Natural killer cell treated with Interleukin-12 subunit alpha and Interleukin-12 subunit beta and Interleukin-15 and Interleukin-18, amount 100 ng/mL, for 72 hours (primary cell): ENCODE data around the gene ACOT9. TPM values are rescaled to one million over a fixed set of nuclear protein-coding genes. Genes with fewer than 3 reads are reported as not detected.

Source experiments
- ATAC-seq, 2 donors: fragments of 150-1000 bp; cut with Tn5 transposase in 1 of 2; sonication (Bioruptor Pico), chemical (Tn5 transposase) in 1 of 2; 2 replicates each; pipeline ENCODE4 v1.10.0; 2021
- DNase-seq: peaks from one replicate; pipeline ENCODE4 v3.0.0; 2022; ENCODE audit warnings: low spot score
- H3K27ac Mint-ChIP-seq, 2 donors: 1 replicate in 1 of 2; 2 replicates in 1 of 2; pipeline ENCODE4 v1.8.0; 2022; ENCODE audit warnings: mixed read lengths in 2 of 2, mild to moderate bottlenecking in 1 of 2, moderate library complexity in 1 of 2
- H3K27me3 Mint-ChIP-seq, 2 donors: 1 replicate in 1 of 2; 2 replicates in 1 of 2; pipeline ENCODE4 v1.8.0; 2022; ENCODE audit warnings: mixed read lengths in 2 of 2
- H3K36me3 Mint-ChIP-seq: one replicate; pipeline ENCODE4 v1.8.0; 2022; ENCODE audit warnings: mixed read lengths
- H3K4me1 Mint-ChIP-seq, 2 donors: 1 replicate in 1 of 2; 2 replicates in 1 of 2; pipeline ENCODE4 v1.8.0; 2022; ENCODE audit warnings: low read depth in 2 of 2, mixed read lengths in 2 of 2, mild to moderate bottlenecking in 1 of 2
- H3K4me3 Mint-ChIP-seq: one replicate; pipeline ENCODE4 v1.8.0; 2022; ENCODE audit warnings: mixed read lengths
- H3K9me3 Mint-ChIP-seq: 2 replicates; pipeline ENCODE4 v1.8.0; 2022; ENCODE audit warnings: mixed read lengths
- total RNA-seq, 2 donors: library from RNA; stranded (reverse); gene quantifications; one replicate each; pipeline ENCODE4 v1.2.3, GENCODE V29; 2022

The ACOT9 gene
- total RNA-seq = 10 to 100 TPM; 41.3 to 42.6 TPM

- ATAC-seq = peak; percentile 99
- H3K4me1 Mint-ChIP-seq = peaks cover 12 to 13% of the 10 kb centered on the region in 2 donors
- DNase-seq = peak; percentile 88
- peaks cover 0 to 2% of the 10 kb centered on the region in 2 donors for H3K27me3 Mint-ChIP-seq
- H3K36me3 Mint-ChIP-seq = no peaks in the 10 kb centered on the region
- no peaks in the 10 kb centered on the region for H3K9me3 Mint-ChIP-seq
- H3K27ac Mint-ChIP-seq = peak within 1 kb of the TSS; percentile 72 to 74
- H3K4me3 Mint-ChIP-seq = peak within 1 kb of the TSS; percentile 86
These were observed at the start of gene ACOT9 for GRCh38 chrX:23742697-23743622. Gene ACOT9, minus strand, starts transcription at chrX:23743276. Its CDS starts 132 bp downstream, at chrX:23743144.

- no peak for ATAC-seq
- Mint-ChIP-seq H3K4me3 (no peak overlapping the region), H3K36me3 (peaks cover 8% of the 10 kb centered on the region), H3K27me3 (peaks cover 0 to 5% of the 10 kb centered on the region in 2 donors), H3K9me3 (no peaks in the 10 kb centered on the region), H3K4me1 (peaks cover 0 to 7% of the 10 kb centered on the region in 2 donors), H3K27ac (no peak overlapping the region)
- DNase-seq = no peak
These were observed 47.0 kb upstream of the ACOT9 start for GRCh38 chrX:23790155-23790497.

GRCh38 chrX:23789386-23790154, 46.5 kb upstream of the ACOT9 start:
- DNase-seq (no peak), ATAC-seq (no peak)
- Mint-ChIP-seq H3K4me3 (no peak overlapping the region), H3K27me3 (peaks cover 0 to 5% of the 10 kb centered on the region in 2 donors), H3K27ac (no peak overlapping the region), H3K9me3 (no peaks in the 10 kb centered on the region), H3K4me1 (peaks cover 2 to 8% of the 10 kb centered on the region in 2 donors), H3K36me3 (peaks cover 14% of the 10 kb centered on the region)

GRCh38 chrX:23788946-23789345, 45.9 kb upstream of the ACOT9 start:
- H3K27ac Mint-ChIP-seq = no peak overlapping the region
- no peaks in the 10 kb centered on the region for H3K9me3 Mint-ChIP-seq
- H3K4me1 Mint-ChIP-seq = peaks cover 8% of the 10 kb centered on the region in 2 donors
- ATAC-seq (no peak), DNase-seq (no peak)
- peaks cover 0 to 5% of the 10 kb centered on the region in 2 donors for H3K27me3 Mint-ChIP-seq
- H3K4me3 Mint-ChIP-seq = no peak overlapping the region
- H3K36me3 Mint-ChIP-seq = peaks cover 20% of the 10 kb centered on the region

- Mint-ChIP-seq H3K9me3 (no peaks in the 10 kb centered on the region), H3K4me3 (no peak overlapping the region), H3K27me3 (peaks cover 0 to 5% of the 10 kb centered on the region in 2 donors), H3K4me1 (peaks cover 11% of the 10 kb centered on the region in 2 donors), H3K27ac (peak overlapping the region in 1 of 2 donors; percentile 29), H3K36me3 (peaks cover 24% of the 10 kb centered on the region)
- ATAC-seq (no peak), DNase-seq (no peak)
These were observed 45.4 kb upstream of the ACOT9 start for GRCh38 chrX:23788521-23788920.

- H3K4me1 Mint-ChIP-seq = peaks cover 12 to 13% of the 10 kb centered on the region in 2 donors
- ATAC-seq = no peak
- no peak for DNase-seq
- no peak overlapping the region for H3K4me3 Mint-ChIP-seq
- H3K36me3 Mint-ChIP-seq = peaks cover 24% of the 10 kb centered on the region
- no peaks in the 10 kb centered on the region for H3K27me3 Mint-ChIP-seq
- H3K9me3 Mint-ChIP-seq = no peaks in the 10 kb centered on the region
- H3K27ac Mint-ChIP-seq = peak overlapping the region in 1 of 2 donors; percentile 29
These were observed 44.7 kb upstream of the ACOT9 start for GRCh38 chrX:23787745-23788118.

- H3K36me3 Mint-ChIP-seq = peaks cover 24% of the 10 kb centered on the region
- no peaks in the 10 kb centered on the region for H3K27me3 Mint-ChIP-seq
- peaks cover 21 to 22% of the 10 kb centered on the region in 2 donors for H3K4me1 Mint-ChIP-seq
- ATAC-seq (no peak), DNase-seq (no peak)
- no peak overlapping the region for H3K4me3 Mint-ChIP-seq
- no peaks in the 10 kb centered on the region for H3K9me3 Mint-ChIP-seq
- H3K27ac Mint-ChIP-seq = peak overlapping the region; percentile 96 to 97
These were observed 43.3 kb upstream of the ACOT9 start for GRCh38 chrX:23786268-23786815.

GRCh38 chrX:23785580-23785979, 42.5 kb upstream of the ACOT9 start:
- ATAC-seq (no peak), DNase-seq (no peak)
- Mint-ChIP-seq H3K4me1 (peaks cover 22 to 26% of the 10 kb centered on the region in 2 donors), H3K9me3 (no peaks in the 10 kb centered on the region), H3K36me3 (peaks cover 24% of the 10 kb centered on the region), H3K4me3 (peak overlapping the region; percentile 96), H3K27me3 (no peaks in the 10 kb centered on the region), H3K27ac (peak overlapping the region; percentile 96 to 97)

- Mint-ChIP-seq H3K27me3 (no peaks in the 10 kb centered on the region), H3K4me3 (peak overlapping the region; percentile 96), H3K4me1 (peaks cover 22 to 26% of the 10 kb centered on the region in 2 donors), H3K36me3 (peaks cover 24% of the 10 kb centered on the region), H3K9me3 (no peaks in the 10 kb centered on the region), H3K27ac (peak overlapping the region; percentile 96 to 97)
- ATAC-seq (no peak), DNase-seq (no peak)
These were observed 41.6 kb upstream of the ACOT9 start for GRCh38 chrX:23784470-23785331.

GRCh38 chrX:23783589-23784469, 40.8 kb upstream of the ACOT9 start:
- Mint-ChIP-seq H3K4me1 (peaks cover 22 to 31% of the 10 kb centered on the region in 2 donors), H3K27ac (peak overlapping the region; percentile 96 to 97), H3K9me3 (no peaks in the 10 kb centered on the region), H3K36me3 (peaks cover 24% of the 10 kb centered on the region), H3K4me3 (peak overlapping the region; percentile 96), H3K27me3 (no peaks in the 10 kb centered on the region)
- no peak for ATAC-seq
- no peak for DNase-seq

GRCh38 chrX:23782863-23783588, 40.0 kb upstream of the ACOT9 start, which contains the start of gene SAT1:
Gene SAT1, plus strand, starts transcription at chrX:23783173. Its CDS starts 179 bp downstream, at chrX:23783352.
- ATAC-seq (peak; percentile 90), DNase-seq (peak; percentile 95)
- Mint-ChIP-seq H3K4me1 (peaks cover 22 to 31% of the 10 kb centered on the region in 2 donors), H3K36me3 (peaks cover 24% of the 10 kb centered on the region), H3K27me3 (no peaks in the 10 kb centered on the region), H3K4me3 (peak within 1 kb of the TSS; percentile 96), H3K27ac (peak within 1 kb of the TSS; percentile 96 to 97), H3K9me3 (no peaks in the 10 kb centered on the region)

- peak overlapping the region; percentile 96 for H3K4me3 Mint-ChIP-seq
- H3K27ac Mint-ChIP-seq = peak overlapping the region; percentile 96 to 97
- H3K9me3 Mint-ChIP-seq = no peaks in the 10 kb centered on the region
- no peaks in the 10 kb centered on the region for H3K27me3 Mint-ChIP-seq
- DNase-seq = no peak
- ATAC-seq = no peak
- peaks cover 24% of the 10 kb centered on the region for H3K36me3 Mint-ChIP-seq
- peaks cover 22 to 31% of the 10 kb centered on the region in 2 donors for H3K4me1 Mint-ChIP-seq
These were observed 39.4 kb upstream of the ACOT9 start for GRCh38 chrX:23782455-23782854.
